ENCODE results near the gene TRAF2.
A peak's percentile ranks its signal among the peaks of the same experiment; 100 is the strongest.

Gene TRAF2

DNA sequence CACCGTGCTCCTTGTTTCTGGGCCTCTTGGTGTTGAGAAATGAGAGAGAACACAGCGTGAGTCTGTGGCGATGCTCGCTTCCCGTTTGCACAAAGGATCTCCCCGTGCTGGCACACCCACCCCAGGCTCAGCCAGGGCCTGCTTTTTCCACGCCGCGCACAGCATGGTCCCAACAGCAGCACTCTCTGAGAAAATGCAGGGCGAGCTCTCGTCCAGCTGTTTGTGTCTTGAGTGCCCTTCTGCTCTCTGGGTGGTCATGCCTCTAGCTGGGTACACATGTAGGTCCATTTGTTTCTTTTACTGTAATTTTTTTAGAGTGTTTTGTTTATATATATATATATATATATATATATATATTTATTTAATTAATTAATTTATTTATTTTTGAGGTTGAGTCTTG is 31.6 kb downstream of the TRAF2 start:
- no peak for DNase-seq

DNA sequence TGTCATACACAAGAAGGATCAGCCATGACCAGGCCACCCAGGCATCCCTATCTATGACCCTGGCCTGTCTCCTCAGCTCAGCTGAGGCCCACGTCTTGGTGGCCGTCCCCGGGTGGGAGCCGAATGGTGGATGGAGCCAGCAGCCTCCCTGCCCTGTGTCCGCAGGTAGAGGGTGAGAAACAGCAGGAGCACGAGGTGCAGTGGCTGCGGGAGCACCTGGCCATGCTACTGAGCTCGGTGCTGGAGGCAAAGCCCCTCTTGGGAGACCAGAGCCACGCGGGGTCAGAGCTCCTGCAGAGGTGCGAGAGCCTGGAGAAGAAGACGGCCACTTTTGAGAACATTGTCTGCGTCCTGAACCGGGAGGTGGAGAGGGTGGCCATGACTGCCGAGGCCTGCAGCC is 33.8 kb downstream of the TRAF2 start:
- DNase-seq = no peak

DNA sequence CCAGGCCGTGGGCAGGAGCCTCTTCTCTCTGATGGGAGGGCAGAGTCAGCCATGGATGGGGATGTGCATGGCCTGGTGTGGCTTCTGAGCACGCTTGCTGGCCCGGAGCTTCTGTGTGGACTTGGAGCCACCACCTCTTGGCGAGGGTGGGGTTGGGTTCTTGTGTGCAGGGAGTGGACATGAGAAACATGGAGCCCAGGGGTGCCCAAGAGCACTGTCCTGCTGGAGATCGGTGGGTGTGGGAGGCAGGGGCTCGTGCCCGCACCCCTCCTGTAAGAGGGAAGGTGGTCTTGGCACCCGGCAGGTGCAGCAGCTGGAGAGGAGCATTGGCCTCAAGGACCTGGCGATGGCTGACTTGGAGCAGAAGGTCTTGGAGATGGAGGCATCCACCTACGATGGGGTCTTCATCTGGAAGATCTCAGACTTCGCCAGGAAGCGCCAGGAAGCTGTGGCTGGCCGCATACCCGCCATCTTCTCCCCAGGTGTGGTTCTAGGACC is 34.5 kb downstream of the TRAF2 start:
- DNase-seq = no peak

DNA sequence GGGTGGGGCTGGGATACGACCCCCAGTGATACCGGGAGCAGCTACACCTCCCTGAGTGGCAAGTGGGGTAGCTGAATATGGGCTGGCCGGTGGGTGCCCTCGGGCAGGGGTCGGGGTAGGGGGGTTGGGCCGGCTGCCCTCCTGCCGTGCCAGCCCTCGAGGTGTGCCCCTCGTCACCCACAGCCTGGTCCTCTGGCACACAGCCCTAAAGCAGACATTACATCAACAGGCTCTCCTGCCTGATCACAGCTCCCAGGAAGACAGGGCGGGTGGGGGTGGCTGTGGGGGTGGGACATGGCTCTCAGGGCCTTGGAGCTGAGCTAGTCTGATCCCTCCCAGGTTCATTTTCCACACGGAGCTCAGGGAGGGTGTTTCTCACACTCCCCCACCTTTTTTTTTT is 35.0 kb downstream of the TRAF2 start:
- no peak for DNase-seq

DNA sequence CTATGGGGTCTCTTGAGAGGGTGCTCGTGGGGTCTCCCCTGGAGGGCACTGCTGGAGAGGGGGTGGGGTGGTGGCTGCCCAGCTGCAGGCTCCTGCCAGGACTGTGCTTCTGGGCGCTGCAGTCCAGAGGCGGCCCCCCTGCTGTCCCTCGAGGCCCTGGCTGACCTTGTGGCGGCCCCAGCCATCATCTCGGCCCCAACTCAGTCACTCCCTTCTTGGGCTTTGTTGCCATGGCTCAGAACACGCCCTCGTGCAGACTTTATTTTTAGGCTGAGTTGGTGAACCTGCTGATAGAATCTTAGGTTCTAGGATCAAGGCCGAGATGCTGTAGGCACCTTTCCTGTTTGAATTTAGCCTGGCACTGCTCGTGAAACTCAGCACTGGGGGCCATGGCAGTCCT is 35.4 kb downstream of the TRAF2 start:
- DNase-seq = no peak

DNA sequence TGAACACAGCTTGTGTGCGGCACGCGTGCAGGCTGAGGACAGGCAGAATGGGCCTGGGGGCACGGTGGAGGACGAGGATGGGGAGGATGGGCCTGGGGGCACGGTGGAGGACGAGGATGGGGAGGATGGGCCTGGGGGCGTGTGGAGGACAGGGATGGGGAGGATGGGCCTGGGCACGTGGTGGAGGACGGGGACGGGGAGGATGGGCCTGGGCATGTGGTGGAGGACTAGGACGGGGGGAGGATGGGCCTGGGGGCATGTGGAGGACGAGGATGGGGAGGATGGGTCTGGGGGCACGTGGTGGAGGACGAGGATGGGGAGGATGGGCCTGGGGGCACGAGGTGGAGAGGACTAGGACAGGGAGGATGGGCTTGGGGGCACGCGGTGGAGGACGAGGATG is 36.2 kb downstream of the TRAF2 start:
- DNase-seq = no peak

DNA sequence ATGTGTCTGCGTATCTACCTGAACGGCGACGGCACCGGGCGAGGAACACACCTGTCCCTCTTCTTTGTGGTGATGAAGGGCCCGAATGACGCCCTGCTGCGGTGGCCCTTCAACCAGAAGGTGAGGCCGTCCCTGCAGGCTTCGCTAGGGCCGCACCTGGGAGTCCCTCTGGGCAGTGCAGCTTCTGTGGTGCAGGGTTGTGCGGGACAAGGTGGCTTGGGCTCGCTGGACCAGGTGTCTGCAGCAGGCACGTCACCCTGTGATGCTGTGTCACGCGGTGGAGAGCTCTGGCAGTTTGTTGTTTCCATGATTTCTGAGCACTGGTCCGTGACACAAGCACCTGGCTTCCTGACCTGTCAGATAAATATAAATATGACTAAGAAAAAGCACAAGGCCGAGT is 37.6 kb downstream of the TRAF2 start:
- peak; percentile 76 for DNase-seq

DNA sequence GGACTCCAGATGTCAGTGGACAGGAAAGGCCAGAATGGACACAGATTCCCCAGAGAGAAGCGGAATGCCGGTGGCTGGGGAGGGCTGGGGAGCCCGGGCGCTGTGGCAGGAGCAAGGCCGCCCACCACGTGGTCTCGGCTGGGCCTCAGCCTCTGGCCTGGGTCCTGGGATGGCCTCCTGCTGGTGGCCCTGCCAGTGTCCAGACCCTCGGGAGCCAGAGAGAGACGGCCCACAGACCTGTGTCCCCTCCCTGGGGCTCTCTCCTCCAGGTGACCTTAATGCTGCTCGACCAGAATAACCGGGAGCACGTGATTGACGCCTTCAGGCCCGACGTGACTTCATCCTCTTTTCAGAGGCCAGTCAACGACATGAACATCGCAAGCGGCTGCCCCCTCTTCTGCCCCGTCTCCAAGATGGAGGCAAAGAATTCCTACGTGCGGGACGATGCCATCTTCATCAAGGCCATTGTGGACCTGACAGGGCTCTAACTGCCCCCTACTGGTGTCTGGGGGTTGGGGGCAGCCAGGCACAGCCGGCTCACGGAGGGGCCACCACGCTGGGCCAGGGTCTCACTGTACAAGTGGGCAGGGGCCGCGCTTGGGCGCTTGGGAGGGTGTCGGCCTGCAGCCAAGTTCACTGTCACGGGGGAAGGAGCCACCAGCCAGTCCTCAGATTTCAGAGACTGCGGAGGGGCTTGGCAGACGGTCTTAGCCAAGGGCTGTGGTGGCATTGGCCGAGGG is 39.3 kb downstream of the TRAF2 start:
- DNase-seq = no peak

DNA sequence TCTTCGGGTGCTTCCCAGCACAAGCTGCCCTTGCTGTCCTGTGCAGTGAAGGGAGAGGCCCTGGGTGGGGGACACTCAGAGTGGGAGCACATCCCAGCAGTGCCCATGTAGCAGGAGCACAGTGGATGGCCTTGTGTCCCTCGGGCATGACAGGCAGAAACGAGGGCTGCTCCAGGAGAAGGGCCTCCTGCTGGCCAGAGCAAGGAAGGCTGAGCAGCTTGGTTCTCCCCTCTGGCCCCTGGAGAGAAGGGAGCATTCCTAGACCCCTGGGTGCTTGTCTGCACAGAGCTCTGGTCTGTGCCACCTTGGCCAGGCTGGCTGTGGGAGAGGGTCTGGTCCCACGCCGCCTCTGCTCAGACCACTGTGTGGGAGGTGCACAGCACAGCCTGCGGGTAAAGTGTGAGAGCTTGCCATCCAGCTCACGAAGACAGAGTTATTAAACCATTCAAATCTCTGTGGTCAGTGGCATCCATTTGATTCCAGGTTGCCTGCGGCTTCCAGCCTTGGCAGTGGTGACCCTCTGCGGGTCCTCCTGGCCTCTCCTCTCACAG is 39.9 kb downstream of the TRAF2 start:
- DNase-seq = no peak

DNA sequence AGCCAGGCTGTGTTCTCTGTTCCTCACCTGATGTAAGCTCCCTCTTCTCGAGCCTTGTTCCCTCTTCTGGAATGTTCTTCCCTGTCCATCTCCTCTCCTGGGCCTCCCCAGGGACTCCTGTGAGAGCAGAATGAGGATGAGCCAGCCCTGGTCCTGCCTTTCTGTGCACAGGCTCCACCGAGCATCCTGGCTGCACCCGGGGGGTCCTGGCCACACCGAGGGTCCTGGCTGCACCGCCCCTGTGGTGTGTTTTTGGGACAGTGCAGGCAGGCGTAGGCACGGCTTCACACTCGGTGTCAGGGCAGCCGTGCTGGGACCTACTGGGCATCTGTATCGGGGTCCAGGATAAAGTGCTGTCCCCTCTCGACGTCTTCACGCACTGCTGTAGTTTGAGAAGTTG is 40.4 kb downstream of the TRAF2 start:
- DNase-seq = no peak

DNA sequence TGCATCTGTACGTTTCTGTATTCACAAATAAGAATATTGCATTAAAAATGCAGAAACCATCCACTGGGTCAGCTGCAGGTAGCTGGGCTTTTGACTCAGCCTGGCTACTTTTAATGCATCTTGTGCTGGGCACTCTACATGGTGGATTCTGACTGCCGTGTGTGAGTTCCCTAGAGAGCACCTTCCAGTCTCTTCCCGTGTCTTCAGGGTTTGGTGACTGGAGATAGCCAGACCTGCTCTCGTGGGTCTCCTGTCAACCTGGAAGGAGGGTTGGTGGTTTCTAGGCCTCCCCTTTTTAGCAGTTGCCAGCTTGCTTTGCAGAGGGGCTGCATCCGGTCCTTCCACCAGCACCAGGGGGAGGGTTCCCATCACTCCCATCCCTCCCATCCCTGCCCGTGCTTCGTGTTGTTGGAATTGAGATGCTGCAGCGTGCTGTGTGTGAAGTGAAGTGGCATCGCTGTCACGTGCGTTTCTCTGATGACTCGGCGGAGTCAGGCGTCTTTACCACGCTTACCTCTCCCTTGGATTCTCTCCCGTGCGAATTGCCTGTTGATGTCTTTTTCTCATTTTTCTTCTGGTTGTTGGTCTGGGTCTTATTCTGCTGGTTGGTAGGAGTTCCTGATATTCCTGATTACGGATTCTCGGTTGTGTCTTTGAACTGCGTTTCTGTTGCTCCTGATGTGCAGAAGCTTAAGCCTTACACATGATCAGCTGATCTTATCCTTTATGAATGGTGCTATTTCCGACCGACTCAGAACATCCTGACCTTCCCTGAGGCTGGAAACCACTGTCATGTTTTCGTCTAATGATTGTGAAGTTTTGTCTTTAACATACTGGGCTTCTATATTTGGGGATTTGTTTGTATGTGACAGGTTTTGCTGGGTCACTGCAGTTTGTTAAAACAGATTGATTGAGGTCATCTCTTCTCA is 41.3 kb downstream of the TRAF2 start:
- DNase-seq = no peak

DNA sequence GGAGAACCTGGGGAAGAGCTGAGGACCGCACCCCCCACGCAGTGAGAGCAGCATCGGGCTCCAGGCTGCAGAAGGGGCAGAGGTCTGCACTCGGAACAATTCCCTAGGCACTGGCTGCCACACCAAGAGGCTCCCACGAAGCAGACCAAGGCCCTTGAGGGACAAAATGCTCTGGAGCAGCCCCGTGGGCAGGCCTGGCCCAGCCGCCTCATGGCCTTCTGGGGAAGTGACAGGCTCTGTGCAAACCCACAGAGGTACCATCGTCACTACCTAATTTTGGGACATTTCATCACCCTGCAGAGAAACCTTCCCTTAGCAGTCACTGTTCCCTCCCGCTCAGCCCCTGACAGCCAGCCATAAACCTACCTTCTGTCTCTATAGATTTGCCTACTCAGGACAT is 42.3 kb downstream of the TRAF2 start:
- DNase-seq = no peak

DNA sequence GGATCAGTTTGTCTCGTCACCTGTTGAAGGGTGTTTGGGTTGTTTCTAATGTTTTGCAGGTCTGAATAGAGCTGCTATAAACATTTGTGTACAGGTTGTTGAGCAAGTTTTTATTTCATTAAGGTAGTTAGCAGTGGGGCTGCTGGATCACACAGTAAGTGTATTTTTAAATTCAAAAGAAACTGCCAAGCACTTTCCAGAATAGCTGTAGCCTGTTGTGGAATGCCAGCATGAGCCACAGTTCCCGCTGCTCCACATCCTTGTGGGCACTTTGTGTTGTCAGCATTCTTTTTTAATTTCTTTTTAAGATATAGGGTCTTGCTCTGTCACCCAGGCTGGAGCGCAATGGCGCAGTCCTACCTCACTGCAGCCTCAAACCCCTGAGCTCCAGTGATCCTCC is 43.7 kb downstream of the TRAF2 start:
- no peak for DNase-seq

DNA sequence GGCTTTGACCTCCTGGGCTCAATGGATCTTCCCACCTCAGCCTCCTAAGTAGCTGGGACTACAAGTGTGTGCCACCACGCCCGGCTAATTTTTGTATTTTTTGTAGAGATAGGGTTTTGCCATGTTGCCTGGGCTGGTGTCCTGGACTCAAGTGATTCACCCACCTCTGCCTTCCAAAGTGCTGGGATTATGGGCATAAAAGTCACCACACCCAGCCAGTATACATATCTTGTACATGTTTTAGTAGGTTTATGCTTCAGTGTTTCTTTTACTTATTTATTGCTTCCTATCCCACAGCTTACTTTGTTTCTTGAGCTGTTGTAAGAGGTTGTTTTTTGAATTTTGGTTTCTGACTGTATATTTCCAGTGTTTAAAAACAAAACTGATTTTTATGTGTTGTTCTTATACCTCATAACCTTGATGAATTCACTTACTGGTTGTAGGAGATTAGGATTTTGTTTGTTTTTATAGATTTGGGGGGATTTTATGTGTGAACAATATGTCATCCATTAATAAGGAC is 45.4 kb downstream of the TRAF2 start:
- no peak for DNase-seq

DNA sequence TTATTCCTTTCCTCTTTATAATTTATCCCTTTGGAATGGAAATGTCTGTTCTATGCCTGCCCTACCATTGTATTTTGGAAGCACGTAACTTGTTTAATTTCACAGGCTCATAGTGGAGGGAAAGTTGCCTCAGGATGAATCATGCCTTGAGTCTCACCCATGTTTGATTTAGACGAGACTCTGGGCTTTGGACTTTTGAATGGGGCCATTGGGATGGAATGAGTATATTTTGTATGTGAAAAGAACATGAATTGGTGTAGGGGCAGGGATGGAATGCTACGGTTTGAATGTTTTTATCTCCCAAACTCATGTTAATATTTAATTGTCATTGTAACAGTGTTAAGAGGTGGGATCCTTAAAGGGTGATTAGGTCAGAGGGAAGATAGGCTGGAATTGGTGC is 48.0 kb downstream of the TRAF2 start:
- DNase-seq = no peak

DNA sequence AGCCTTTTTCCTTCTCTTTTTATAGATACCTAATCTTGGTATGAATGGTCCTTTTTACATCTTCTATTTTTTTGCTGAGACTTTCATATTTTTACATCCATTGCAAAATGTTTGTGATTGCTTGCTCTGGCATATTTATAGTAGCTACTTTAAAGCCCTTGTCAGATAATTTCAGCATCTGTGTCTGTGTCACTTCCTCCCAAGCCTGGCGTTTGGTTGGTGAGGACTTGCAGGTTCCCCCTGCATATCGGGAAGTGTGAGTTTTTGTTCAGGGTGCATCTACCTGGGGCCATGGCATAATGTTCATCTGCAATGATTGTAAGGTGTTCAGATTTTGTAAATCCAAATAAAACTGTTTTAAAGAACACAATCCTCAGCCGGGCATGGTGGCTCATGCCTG is 49.3 kb downstream of the TRAF2 start:
- no peak for DNase-seq

DNA sequence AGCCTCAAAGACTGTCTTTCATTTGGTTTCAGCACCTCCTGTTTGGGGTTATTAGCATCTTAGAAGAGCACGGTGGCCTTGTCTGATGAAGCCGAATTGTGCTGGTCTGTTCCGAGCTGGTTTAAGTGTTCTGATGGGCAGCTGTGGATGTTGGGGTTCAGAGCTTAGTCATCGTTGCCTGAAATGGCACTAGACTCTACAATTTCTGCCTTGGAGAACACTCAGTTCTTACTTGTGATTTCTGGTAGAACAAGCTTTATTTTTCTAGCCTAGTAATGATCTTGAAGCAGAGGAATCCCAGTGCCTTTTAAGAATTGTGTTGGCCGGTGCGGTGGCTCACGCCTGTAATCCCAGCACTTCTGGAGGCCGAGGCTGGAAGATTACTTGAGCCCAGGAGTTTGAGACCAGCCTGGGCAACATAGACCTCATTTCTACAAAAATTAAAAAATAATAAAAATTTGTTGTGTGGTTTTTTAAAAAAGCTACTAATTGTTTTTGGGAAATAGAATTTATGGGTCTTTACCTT is 50.4 kb downstream of the TRAF2 start:
- DNase-seq = no peak

DNA sequence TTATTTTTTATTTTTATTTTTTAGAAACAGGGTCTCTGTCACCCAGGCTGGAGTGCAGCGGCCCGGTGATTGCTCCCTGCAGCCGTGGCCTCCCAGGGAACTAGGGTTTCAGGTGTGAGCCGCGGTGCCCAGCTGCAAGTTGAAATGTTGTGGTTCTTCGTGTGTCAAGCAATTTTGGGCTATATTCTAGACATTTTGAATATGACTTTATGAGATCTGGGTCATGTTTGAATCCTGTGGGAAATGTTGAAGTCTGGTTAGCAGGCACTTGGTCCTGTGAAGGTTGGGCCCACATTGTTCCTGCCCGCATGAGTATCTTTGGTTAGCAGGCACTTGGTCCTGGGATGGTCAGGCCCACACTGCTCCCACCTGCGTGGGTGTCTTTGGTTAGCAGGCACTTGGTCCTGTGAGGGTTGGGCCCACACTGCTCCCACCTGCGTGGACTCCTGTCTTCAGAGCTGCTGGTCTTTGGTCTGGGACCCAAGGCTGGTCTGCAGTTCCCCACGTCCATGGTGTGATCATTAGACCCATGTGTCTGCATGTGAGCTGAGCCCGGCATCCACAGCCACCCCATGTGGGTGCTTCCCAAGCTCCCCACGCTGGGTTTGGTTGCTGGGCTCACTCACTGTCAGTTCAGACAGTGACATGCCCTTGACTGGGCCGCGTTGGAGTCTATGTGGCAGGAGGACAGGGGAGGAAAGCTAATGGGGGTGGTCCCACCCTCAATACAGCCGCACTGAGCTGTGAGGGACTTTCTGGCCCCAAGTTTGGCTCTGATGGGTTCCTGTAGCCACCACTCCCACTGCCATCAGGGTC is 51.1 kb downstream of the TRAF2 start:
- no peak for DNase-seq

DNA sequence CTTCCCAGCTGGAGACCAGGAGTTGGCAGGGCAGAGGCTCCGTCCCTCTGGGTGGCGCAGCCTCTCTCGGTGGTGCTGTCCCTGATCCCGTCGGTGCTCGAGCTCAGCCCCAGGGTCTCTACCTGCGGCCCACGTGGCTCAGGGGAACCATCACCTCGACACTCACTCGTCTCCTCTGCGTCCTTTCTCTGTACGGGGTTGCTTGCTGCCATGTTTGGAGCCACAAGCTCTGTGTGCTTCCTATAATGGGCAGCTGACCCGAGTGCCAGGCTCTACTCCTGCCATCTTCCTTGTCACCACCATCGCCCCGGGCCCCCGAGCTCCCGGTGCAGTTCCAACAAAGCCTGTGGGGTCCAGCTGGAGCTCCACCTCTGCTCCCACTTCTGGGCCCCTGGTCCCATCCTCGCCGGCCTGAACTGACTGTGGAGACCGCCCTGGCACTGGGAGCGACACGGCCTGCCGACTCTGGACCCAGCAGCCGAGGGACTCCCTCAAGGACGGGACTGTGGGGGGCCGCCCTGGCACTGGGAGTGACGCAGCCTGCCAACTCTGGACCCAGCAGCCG is 53.2 kb downstream of the TRAF2 start:
- no peak for DNase-seq

DNA sequence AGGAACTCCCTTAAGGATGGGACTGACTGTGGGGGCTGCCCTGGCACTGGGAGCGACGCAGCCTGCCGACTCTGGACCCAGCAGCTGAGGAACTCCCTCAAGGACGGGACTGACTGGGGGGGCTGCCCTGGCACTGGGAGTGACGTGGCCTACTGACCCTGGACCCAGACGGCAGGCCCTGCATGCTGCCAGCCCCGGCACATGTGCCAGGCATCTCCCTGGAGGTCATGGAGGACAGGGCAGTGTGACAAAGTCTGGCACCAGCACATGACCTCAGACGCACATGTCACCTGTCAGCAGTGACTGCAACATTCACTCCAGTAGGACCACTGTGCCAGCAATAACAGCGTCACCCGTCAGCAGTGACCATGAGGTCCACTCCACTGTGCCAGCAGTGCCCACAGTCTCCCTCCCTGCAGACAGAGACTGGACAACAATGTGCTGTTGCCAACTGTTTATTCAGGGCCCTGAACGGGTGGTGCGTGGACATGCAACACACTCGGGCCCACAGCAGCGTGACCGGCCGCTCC is 53.7 kb downstream of the TRAF2 start:
- DNase-seq = no peak

DNA sequence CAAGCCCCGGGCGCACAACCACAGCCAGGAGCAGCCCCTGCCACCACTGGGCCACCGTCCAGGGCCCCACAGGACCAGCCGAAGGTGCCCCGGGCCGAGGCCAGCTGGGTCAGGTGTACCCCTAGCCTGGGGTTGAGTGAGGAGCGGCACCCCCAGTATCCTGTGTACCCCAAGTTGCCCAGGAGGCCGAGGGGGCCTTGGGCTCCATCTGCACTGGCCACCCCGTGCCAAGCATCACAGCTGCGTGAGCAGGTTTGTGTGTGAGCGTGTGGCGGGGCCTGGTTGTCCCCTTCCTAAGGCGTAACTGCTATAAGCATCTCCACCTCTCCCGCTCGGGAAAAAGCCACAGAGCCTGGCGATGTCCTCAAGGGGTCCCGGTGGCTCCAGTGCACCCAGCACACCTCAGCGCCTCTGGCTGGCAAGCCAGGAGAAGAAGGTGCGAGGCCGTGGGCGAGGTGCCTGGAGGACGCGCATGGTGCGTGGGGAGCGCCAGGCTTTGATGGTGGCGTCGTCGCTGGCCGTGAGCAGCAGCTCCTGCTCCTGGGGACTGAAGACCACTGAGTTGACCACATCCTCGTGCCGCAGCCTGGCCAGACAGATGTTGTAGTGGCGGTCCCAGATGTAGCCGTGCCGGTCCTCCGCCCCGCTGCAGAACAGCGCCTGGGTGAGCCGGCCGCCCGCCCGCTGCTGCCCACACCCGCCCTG is 54.4 kb downstream of the TRAF2 start:
- no peak for DNase-seq
